ENCODE data around the gene MVB12B.

DNA sequence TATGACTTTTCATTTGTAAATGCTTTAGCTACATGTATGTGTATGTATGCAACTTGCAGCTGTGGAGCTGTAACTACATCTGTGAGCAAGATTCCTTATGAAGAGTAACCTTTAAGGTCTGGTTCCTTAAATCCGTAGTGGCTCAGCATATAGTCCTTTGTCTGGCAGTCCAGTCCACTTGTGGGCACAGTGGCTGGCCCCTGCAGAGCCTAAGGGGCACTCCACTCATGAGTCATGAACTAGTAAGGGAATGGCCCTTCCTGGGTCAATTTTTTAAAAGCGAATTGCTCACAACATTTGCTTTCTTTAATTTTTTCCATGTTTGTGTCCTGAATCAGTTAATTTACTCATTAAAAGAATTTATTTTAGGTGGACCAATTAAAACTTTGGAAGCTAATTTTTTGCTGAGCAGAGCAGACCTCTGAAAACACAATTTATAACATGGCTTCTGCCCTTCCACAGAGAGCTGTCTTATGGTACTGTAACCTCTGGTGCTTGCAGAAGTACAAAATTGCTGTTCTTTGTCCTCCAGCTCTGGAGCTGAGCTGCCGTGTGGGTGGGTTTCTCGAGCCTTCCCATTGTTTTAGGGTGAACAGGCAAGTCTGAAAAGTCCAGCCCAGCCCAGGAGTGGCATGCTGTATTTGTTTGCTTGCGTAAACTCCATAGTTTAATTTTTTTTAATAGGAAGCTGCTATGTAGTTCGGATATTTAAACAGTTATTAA lies 110.1 kb downstream of the MVB12B start:
- TF ChIP-seq, protein P1, sequence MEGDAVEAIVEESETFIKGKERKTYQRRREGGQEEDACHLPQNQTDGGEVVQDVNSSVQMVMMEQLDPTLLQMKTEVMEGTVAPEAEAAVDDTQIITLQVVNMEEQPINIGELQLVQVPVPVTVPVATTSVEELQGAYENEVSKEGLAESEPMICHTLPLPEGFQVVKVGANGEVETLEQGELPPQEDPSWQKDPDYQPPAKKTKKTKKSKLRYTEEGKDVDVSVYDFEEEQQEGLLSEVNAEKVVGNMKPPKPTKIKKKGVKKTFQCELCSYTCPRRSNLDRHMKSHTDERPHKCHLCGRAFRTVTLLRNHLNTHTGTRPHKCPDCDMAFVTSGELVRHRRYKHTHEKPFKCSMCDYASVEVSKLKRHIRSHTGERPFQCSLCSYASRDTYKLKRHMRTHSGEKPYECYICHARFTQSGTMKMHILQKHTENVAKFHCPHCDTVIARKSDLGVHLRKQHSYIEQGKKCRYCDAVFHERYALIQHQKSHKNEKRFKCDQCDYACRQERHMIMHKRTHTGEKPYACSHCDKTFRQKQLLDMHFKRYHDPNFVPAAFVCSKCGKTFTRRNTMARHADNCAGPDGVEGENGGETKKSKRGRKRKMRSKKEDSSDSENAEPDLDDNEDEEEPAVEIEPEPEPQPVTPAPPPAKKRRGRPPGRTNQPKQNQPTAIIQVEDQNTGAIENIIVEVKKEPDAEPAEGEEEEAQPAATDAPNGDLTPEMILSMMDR (IDR thresholded peaks at IDR 0.05; ENCODE audit: insufficient read depth, low read depth, low read length): no peak
- TF ChIP-seq EZH2 (IDR thresholded peaks at IDR 0.05; ENCODE audit: insufficient read depth, low read length): no peak

Data from astrocyte (in vitro differentiated cells and primary cell).